Measurements from ENCODE around the gene PRRC2A. TPM values are rescaled to one million over a fixed set of nuclear protein-coding genes. Genes with fewer than 3 reads are reported as not detected.
A peak's percentile ranks its signal among the peaks of the same experiment; 100 is the strongest.

The PRRC2A gene
- total RNA-seq, 1 donor from 2014 or later, result 303 TPM

DNA sequence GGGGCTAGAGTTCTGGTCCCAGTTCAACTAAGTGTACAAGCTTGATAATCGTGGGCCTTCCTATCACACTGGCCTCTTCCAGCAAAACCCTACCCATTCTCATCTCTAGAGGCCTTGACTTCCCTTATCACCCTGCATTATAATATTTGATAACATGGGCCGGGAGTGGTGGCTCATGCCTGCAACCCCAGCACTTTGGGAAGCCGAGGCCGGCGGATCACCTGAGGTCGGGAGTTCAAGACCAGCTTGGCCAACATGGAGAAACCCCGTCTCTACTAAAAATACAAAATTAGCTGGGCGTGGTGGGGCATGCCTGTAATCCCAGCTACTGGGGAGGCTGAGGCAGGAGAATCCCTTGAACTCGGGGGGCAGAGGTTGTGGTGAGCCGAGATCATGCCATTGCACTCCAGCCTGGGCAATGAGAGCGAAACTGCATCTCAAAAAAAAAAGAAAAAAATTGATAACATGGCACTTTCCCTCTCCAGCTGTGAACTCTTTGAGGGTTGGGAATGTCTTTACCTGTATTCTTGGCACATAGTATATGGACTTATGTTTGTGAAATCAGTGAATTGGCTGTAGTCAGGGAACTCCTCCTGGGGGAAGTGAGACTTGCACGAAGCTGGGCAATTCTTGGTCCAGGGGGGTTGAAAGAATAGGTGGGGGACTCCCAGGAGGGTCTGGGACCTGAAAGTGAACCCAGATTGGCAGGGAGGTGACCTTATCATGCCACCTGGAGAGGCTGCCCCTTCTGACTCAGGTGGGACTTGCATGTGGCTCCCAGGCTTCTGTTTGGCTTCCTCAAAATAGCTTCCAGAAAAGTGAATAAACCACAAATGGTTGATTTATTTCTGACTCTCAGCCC is 41.0 kb downstream of the PRRC2A start:
- no peak for DNase-seq
- H3K9me3 Mint-ChIP-seq (ENCODE audit: unreplicated experiment), result peaks cover 11% of the 10 kb centered on the region
- peak overlapping the region; percentile 50 for H3K27ac Mint-ChIP-seq (ENCODE audit: unreplicated experiment)
- peaks cover 28% of the 10 kb centered on the region for H3K4me1 Mint-ChIP-seq (ENCODE audit: low read depth, unreplicated experiment)
- peak overlapping the region; percentile 83 for H3K4me3 Mint-ChIP-seq (ENCODE audit: unreplicated experiment)
- H3K27me3 Mint-ChIP-seq (ENCODE audit: unreplicated experiment), result peaks cover 19% of the 10 kb centered on the region
- H3K36me3 Mint-ChIP-seq (ENCODE audit: unreplicated experiment), result no peaks in the 10 kb centered on the region
- TF ChIP-seq, protein P1, sequence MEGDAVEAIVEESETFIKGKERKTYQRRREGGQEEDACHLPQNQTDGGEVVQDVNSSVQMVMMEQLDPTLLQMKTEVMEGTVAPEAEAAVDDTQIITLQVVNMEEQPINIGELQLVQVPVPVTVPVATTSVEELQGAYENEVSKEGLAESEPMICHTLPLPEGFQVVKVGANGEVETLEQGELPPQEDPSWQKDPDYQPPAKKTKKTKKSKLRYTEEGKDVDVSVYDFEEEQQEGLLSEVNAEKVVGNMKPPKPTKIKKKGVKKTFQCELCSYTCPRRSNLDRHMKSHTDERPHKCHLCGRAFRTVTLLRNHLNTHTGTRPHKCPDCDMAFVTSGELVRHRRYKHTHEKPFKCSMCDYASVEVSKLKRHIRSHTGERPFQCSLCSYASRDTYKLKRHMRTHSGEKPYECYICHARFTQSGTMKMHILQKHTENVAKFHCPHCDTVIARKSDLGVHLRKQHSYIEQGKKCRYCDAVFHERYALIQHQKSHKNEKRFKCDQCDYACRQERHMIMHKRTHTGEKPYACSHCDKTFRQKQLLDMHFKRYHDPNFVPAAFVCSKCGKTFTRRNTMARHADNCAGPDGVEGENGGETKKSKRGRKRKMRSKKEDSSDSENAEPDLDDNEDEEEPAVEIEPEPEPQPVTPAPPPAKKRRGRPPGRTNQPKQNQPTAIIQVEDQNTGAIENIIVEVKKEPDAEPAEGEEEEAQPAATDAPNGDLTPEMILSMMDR (IDR thresholded peaks at IDR 0.05; ENCODE audit: partially characterized antibody, unreplicated experiment), result no peak

- TF ChIP-seq, protein P1 (IDR thresholded peaks at IDR 0.05; ENCODE audit: partially characterized antibody, unreplicated experiment), result no peak
- Mint-ChIP-seq H3K27ac (ENCODE audit: unreplicated experiment) (peak overlapping the region; percentile 79), H3K4me1 (ENCODE audit: low read depth, unreplicated experiment) (peaks cover 30% of the 10 kb centered on the region), H3K9me3 (ENCODE audit: unreplicated experiment) (peaks cover 11% of the 10 kb centered on the region), H3K27me3 (ENCODE audit: unreplicated experiment) (peaks cover 18% of the 10 kb centered on the region), H3K36me3 (ENCODE audit: unreplicated experiment) (no peaks in the 10 kb centered on the region), H3K4me3 (ENCODE audit: unreplicated experiment) (peak overlapping the region; percentile 79)
- DNase-seq, result no peak
Observed at GRCh38 chr6:31662124-31662723, 41.7 kb downstream of the PRRC2A start.

DNA sequence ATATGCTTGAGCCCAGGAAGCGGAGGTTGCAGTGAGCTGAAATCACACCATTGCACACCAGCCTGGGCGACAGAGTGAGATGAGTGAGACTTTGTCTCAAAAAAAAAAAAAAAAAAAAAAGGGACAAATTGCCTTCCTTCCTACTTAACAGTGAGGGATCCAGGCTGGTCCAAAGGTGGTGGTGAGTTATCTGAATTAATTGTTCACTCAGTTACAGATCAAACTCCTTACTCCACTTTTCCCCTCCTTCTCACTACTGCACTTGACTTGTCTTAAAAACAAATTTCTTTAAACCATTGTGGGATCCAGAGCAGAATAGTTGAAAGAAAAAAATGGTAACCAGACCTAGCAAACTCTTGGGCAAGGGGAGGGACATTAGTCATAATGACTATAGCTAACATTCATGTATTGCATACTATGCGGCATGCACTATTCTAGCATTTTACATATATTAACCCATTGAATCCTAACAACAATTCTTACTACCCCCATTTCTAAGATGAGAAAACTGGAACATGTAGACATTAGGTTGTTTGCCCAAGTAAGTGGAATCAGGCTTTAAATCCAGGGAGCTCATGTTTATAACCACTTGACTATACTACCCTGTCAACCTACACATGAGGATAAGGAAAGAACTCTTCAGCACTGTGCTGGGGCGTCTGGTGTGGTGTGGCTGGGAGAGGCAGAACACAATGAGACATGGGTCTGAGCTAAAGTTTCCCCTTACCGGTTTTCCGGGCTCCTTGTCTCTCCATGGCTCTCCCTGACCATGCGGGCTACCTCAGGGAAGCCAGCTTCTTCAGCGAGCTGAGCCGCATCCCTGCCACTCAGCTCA is 42.8 kb downstream of the PRRC2A start:
- Mint-ChIP-seq H3K4me1 (ENCODE audit: low read depth, unreplicated experiment) (peaks cover 26% of the 10 kb centered on the region), H3K27ac (ENCODE audit: unreplicated experiment) (peak overlapping the region; percentile 99), H3K27me3 (ENCODE audit: unreplicated experiment) (peaks cover 16% of the 10 kb centered on the region), H3K4me3 (ENCODE audit: unreplicated experiment) (peak overlapping the region; percentile 97), H3K9me3 (ENCODE audit: unreplicated experiment) (peaks cover 11% of the 10 kb centered on the region), H3K36me3 (ENCODE audit: unreplicated experiment) (no peaks in the 10 kb centered on the region)
- no peak for DNase-seq
- TF ChIP-seq, protein P1 (IDR thresholded peaks at IDR 0.05; ENCODE audit: partially characterized antibody, unreplicated experiment), result no peak

DNA sequence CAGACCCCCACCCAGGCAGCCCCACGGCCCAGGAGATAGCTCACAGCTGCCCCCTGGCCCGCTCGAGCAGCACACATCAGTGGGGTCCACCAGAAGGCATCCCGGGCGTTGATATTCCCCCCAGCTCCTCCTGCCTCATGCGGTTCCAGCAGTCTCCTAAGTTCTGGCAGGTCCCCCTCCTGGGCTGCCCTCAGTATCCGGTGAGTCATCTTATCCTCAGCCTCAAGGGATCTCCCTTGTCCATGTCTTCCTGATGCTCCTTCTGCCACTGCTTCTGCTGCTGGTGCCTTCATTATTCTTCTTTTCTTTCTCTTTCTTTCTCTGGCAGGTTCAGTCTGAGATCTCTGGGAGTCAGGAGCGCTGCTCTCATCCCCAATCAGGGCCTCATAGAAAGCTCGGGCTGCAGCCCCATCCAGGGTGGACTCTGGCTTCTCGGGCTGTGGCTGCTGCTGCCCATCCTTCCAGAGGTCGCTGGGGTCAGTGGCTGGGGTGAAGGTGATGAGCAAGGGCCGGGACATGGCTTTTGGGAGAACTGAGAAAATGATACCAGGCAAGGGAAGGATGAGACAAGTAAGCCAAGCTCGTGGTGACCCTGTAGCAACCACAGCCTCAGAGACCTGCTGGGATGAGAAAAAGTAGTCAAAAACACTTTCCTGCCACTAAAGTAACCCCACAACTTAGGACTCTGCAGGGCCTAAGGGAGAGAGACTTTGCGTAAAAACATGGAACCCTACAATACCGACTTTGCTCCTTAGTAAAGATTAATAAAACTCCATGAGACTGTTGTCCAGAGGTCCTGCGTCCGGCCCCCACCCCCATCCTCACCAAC is 43.7 kb downstream of the PRRC2A start:
- peak; percentile 63 for DNase-seq
- Mint-ChIP-seq H3K9me3 (ENCODE audit: unreplicated experiment) (peaks cover 11% of the 10 kb centered on the region), H3K4me3 (ENCODE audit: unreplicated experiment) (peak overlapping the region; percentile 97), H3K4me1 (ENCODE audit: low read depth, unreplicated experiment) (peaks cover 23% of the 10 kb centered on the region), H3K27ac (ENCODE audit: unreplicated experiment) (peak overlapping the region; percentile 99), H3K27me3 (ENCODE audit: unreplicated experiment) (peaks cover 15% of the 10 kb centered on the region), H3K36me3 (ENCODE audit: unreplicated experiment) (no peaks in the 10 kb centered on the region)
- TF ChIP-seq, protein P1 (IDR thresholded peaks at IDR 0.05; ENCODE audit: partially characterized antibody, unreplicated experiment), result no peak

Data from glutamatergic neuron (in vitro differentiated cells).